K562 treated with DMSO at 1 percent for 24 hours (cell line): ENCODE measurements around the gene CIBAR2. TPM values are rescaled to one million over a fixed set of nuclear protein-coding genes. Genes with fewer than 3 reads are reported as not detected.

Experiments
- total RNA-seq: library from RNA; unstranded; fragments of 300-600 nt; gene quantifications from 2 replicates; pipeline ENCODE4 v1.2.3, GENCODE V29; 2022; ENCODE audit warnings: low read depth; ENCODE audit not compliant: insufficient read depth

Gene CIBAR2
- not detected in 2 replicates for total RNA-seq

GRCh38 chr16:85112364-85112763 lies at the start of gene CIBAR2:
Gene CIBAR2, minus strand, starts transcription at chr16:85112472. Its CDS starts 120 bp downstream, at chr16:85112352.

Other genes with a start within 250 kb of the CIBAR2 start
- 53.2 and 61.6 TPM in 2 replicates for gene ZDHHC7, start 100.9 kb downstream of the CIBAR2 start, total RNA-seq
- 23.7 and 29.4 TPM in 2 replicates for gene KIAA0513, start 84.7 kb downstream of the CIBAR2 start, total RNA-seq